GM12891 (cell line): ENCODE data around the gene CYB561D2.

Source experiments
- DNase-seq: peaks from one replicate; pipeline ENCODE4 v3.0.0; 2011; ENCODE audit warnings: low spot score; ENCODE audit not compliant: insufficient read length
- FAIRE-seq: peaks from 2 replicates; lab custom pipeline; 2011; peaks lifted over from hg19 to GRCh38; lab: Jason Lieb, UNC
- PAX5 ChIP-seq: IDR thresholded peaks from 2 replicates; pipeline ENCODE4 v1.6.1; 2011; ENCODE audit warnings: low read length, moderate library complexity, mild to moderate bottlenecking; ENCODE audit not compliant: insufficient read depth, severe bottlenecking
- POLR2A ChIP-seq: IDR thresholded peaks from 2 replicates; pipeline ENCODE4 v1.6.1; 2011; ENCODE audit warnings: low read depth, low read length, control low read depth
- POLR2AphosphoS5 ChIP-seq: IDR thresholded peaks from 2 replicates; pipeline ENCODE4 v1.6.1; 2011; ENCODE audit warnings: low read depth, low read length, control low read depth
- POU2F2 ChIP-seq: IDR thresholded peaks from 2 replicates; pipeline ENCODE4 v1.6.1; 2011; ENCODE audit warnings: low read depth, mild to moderate bottlenecking, control low read depth, low read length, moderate library complexity
- SPI1 ChIP-seq: IDR thresholded peaks from 2 replicates; pipeline ENCODE4 v1.6.1; 2011; ENCODE audit warnings: low read depth, low read length, control low read depth
- TAF1 ChIP-seq: IDR thresholded peaks from 2 replicates; pipeline ENCODE4 v1.6.1; 2011; ENCODE audit warnings: low read depth, low read length, control low read depth

Gene CYB561D2

DNA sequence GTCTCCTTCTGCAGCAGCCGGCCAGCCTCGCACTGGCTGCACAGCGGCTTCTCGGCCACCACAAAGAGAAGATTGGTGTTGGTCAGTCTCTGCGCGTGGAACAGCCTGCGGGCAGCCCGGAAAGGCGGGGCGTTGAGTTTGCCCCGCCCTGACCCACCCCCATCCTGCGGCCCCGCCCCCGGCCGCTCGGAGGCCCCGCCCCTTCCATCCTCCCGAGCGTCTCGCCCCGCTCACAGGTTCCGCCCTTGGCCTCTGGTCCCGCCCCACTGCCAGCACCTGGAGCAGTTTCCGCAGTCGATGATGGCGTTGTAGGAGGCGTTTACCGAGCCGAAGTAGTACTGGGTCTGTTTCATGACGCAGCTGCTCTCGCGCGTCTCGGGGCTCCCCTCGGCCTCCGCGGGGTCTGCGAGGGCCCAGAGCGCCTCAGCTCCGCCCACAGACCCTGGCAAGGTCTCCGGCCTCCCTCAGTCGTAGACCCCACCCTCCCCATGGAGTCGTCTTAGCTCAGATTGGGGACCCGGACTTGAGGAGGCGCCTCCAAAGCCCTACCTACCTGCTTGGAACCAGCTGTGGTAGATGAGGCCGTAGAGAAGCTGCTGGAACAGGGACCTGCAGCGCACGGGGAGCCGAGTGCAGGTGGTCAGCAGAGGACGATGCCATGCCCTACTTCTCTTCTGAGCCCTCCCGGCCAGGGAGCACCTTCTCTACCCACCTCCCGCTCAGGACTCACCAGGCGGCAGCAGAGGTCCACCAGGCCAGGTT lies 14.6 kb downstream of the CYB561D2 start:
- peak; percentile 96 for DNase-seq
- no peak for TF ChIP-seq TAF1
- no peak for TF ChIP-seq POU2F2
- TF ChIP-seq POLR2A, result no peak
- no peak for TF ChIP-seq POLR2AphosphoS5
- no peak for TF ChIP-seq PAX5
- TF ChIP-seq SPI1, result no peak
- FAIRE-seq, result peak; percentile 90

DNA sequence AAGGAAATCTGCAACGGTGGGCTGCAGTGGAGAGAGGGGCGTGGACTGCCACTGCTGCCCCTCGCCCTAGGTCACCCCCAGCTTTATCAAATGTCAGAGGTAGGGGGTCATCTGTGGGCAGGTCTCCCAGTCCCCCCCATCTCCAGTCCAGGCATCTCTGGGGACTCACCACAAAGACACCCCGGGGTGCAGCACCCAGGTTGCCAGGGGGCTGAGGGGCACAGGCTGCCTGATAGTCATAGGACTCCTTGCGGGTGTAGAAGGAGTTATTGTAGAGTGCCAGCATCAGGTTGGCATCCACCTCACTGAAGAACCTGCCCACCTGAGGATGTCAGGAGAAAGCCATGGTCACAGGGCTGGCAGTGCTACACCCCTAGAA lies 15.2 kb downstream of the CYB561D2 start:
- TF ChIP-seq SPI1 (no peak), POLR2AphosphoS5 (no peak), PAX5 (no peak), TAF1 (no peak), POLR2A (no peak), POU2F2 (no peak)
- FAIRE-seq (no peak), DNase-seq (no peak)

DNA sequence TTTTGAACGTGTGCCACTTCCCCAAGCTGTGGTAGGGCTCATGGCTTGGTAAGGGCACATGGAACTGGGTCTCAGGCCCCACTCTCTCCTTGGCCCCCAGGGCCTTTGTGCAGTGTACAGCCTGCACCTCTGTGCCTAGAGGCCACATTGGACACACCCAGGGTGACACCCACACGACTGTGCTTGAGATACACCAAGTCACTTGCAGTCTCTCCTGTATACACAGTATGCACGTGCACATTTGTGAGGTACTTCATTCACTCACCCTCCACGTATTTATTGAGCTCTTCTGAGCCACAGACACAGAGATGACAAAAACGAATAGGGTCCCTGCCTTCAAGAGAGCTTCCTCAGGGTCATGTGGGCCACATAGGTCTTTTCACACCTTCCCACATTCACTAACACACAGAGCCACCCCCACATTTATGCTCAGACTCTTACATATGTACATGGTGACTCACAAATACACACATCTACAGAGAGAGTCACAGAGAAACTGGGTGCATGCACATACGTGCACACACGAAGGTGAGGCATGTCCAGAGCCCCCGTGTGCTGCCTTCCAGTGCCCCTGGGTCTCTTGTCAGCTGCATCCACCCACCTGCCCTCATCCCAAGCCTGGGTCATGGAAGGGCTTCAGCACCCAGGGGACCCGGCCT lies 18.5 kb downstream of the CYB561D2 start:
- FAIRE-seq, result no peak
- TF ChIP-seq POLR2A, result no peak
- no peak for TF ChIP-seq POU2F2
- no peak for TF ChIP-seq POLR2AphosphoS5
- no peak for TF ChIP-seq SPI1
- no peak for TF ChIP-seq TAF1
- TF ChIP-seq PAX5, result no peak

DNA sequence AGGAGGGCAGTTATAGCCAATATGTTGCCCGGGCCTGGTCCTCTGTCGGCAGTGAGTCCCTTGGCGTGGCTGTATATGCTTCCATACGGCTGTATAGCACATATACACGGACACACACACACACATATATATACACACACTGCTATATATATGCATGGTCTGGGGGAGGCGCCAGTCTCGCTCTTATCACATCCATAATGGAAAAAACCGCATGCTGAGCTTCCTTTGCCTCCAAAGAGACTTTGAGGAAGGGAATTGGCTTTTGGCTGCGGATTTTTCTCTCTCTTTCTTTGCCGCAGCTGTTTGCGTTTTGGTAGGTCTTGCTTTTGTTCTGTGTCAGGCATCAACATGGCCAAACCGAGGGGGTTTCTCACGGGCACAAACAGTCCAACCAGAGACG lies 19.9 kb downstream of the CYB561D2 start:
- TF ChIP-seq TAF1, result no peak
- TF ChIP-seq PAX5, result no peak
- TF ChIP-seq SPI1, result no peak
- no peak for TF ChIP-seq POU2F2
- TF ChIP-seq POLR2AphosphoS5, result no peak
- no peak for TF ChIP-seq POLR2A
- DNase-seq (no peak), FAIRE-seq (no peak)

More for the DNA sequence above, 18.5 kb downstream of the CYB561D2 start:
- no peak for DNase-seq

DNA sequence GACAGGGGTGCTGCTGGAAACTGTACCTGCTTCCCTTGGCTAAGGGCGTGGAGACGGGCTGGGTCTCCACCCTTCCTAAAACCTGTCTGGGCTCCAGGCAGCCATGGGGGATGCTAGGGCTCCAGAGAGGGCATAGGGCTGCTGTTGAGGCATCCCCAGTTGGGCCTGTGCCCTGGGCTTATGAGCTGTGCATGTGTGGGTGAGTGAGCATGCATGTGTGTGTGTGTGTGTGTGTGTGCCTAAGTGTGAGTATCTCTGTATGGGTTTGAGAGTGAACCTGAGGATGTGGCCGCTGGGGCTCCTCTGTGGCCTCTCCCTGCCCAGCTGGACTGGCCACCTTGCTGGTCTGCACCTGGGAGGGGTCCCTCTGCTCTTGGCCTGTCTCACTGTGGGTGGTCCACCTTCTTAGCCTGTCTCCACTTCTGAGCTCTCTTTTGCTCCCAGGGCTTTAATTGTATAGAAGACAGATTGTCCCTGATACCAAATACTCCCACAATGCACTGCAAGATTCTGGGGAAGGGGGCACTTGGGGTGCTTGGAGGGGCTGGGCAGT lies 20.5 kb downstream of the CYB561D2 start:
- no peak for TF ChIP-seq SPI1
- TF ChIP-seq POLR2AphosphoS5, result no peak
- no peak for TF ChIP-seq POU2F2
- no peak for TF ChIP-seq POLR2A
- TF ChIP-seq PAX5, result no peak
- no peak for TF ChIP-seq TAF1
- DNase-seq (no peak), FAIRE-seq (no peak)

DNA sequence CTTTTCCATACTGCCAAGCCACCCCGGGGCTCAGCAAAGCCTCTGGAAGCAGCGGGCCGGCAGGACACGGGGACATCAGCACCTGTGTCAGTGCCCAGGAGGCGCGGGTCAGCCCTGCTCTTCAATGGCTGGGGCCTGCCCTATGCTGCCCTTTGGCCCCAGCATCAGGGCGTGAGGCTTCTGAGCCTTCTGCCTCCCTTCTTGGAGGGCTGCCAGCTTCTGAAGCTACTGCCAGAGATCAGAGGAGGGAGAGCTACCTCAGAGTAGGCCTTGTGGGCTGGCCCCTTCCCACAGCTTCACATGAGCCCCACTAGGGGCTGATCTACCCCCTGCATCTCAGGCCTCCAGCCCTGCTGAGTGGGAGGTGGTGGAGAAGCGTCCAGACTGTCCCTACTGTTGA lies 21.7 kb downstream of the CYB561D2 start:
- DNase-seq (no peak), FAIRE-seq (no peak)
- TF ChIP-seq POU2F2, result no peak
- no peak for TF ChIP-seq TAF1
- no peak for TF ChIP-seq POLR2AphosphoS5
- no peak for TF ChIP-seq PAX5
- no peak for TF ChIP-seq POLR2A
- TF ChIP-seq SPI1, result no peak

DNA sequence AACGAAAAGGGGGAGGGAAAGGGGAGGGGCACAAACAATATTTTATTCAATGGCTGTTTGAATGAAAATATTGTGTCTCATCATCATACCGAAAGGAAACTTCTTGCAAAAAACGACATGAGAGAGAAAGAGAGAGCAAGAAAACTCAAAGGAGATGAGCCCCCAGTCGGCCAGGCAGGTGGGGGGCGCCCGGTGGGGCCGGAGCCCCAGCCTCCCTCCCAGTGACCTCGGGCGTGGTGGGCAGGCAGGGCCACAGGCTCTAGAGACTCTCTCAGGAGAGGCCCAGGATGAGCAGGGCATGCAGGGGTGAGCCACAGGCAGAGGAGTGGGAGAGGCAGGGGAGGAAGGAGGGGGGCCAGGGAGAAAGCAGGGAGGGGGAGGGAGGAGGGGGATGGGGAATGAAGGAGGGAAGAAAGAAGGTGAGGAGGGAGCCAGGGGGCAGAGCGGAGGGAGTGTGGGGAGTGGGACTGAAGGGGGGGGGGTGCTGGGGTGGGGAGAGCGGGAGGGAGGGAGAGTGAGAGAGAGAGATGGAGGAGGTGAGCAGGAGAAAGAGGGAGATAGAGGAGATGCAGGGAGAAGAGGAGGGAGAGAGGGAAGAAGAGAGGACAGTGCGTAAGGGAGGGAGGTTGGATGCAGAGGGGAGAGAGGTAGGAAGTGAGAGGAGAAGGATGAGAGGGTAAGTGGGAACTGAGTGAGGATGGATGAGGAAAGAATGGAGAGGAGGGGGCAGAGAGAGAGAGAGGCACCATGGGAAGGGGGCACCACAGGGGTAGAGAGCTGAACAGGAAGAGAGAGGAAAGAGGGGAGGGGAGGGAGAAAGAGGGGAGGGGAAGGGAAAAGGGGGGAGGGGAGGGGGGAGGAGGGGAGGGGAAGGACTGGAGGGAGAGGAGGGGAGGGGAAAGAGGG lies 22.7 kb downstream of the CYB561D2 start:
- DNase-seq (no peak), FAIRE-seq (no peak)
- TF ChIP-seq POLR2AphosphoS5 (no peak), POU2F2 (no peak), POLR2A (no peak), PAX5 (no peak), TAF1 (no peak), SPI1 (no peak)

DNA sequence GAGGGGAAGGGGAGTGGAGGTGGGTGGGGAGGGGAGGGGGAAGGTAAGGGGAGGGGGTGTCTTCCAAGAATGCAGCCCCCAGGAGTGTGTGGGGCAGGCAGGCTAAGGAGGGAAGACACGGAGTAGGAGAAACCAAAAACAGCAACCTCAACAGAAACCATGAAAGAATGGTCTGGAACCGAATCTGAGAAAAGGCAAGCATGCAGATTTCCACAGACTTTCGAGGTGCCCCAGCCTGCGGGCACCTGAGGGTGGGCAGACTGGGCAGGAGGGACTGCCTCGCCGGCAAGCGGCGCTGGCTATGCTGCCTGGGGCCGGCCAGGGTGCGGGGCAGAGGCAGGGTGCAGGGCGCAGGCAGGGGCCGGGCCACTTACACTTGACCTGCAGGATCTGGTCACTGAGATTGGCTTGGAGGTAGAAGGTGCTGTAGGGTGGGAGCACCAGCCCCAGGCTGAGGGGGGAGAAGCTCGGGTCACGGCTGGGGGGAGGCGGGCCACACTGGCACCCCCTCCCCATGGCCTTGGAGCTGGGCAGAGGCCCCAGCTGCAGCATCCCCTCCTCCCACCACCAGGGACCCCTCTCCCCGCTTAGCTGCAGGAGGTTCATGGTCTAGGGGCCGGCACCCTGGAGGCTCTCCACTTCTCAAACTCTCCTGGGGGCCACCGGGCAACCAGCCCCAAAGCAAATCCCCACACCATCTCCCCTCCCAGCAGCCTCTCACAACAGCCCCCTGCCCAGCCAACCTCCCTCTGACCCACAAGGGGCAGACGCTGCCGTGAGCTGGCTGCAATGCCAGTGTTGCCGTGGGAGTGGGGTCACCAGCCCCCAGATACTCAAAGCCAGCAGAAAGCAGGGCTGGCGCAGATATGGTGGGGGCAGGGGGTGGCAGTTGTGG lies 23.9 kb downstream of the CYB561D2 start:
- no peak for DNase-seq
- TF ChIP-seq TAF1, result no peak
- TF ChIP-seq SPI1, result no peak
- TF ChIP-seq POU2F2, result no peak
- TF ChIP-seq PAX5, result no peak
- no peak for TF ChIP-seq POLR2AphosphoS5
- no peak for TF ChIP-seq POLR2A
- FAIRE-seq, result no peak
